GM18498 (cell line): ENCODE results near the gene ZNF519.
"Not testable (repeated sequence)": the region's sequence is repeated elsewhere in the genome, so short reads cannot be mapped to it uniquely, and the experiment has no call there.

Experiments
- ATAC-seq: cut with Tn5 transposase; IDR thresholded peaks from one replicate; pipeline ENCODE4 v1.9.1; 2021; ENCODE audit warnings: mild to moderate bottlenecking, moderate library complexity; ENCODE audit not compliant: unreplicated experiment

ZNF519 gene

DNA sequence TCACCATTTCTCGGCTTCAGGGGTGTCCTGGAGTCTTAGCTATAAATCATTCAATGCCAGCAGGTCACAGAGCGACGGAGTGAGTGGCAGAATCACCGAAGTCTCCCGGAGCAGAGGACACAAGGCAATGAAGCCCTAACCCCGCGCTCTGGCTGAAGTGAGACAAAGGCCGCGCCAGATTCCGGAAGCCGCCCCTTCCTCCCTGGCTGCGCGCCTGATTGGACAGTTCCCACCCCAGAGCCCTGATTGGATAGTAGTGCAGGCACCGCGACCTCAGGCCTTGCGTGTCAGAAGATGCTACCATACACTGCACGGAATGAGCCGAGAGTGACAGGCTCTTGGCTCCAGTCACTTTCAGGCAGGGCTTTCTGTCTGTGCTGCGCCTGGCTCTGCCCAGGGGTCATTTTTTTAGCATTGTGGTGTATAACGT lies at the start of gene ZNF519:
Gene ZNF519, minus strand, starts transcription at position 165 of the 430 bp plus-strand sequence. Its CDS starts 158 bp downstream, at position 7.
- ATAC-seq: peak; percentile 100

DNA sequence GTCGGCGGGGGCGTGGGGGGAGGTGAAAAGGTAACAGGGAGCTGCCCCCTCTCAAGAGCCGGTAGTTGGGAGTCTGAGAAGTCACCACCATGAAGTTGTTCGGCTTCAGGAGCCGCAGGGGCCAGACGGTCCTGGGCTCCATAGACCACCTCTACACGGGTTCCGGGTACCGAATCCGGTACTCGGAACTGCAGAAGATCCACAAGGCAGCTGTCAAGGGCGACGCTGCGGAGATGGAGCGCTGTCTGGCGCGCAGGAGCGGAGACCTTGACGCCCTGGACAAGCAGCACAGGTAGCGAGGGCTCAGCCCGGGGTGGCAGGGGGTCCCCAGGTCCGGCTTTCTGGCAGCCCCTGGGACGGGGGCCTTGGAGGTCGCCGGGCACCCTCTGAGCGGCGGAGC lies 47.1 kb upstream of the ZNF519 start:
- ATAC-seq: peak; percentile 10

DNA sequence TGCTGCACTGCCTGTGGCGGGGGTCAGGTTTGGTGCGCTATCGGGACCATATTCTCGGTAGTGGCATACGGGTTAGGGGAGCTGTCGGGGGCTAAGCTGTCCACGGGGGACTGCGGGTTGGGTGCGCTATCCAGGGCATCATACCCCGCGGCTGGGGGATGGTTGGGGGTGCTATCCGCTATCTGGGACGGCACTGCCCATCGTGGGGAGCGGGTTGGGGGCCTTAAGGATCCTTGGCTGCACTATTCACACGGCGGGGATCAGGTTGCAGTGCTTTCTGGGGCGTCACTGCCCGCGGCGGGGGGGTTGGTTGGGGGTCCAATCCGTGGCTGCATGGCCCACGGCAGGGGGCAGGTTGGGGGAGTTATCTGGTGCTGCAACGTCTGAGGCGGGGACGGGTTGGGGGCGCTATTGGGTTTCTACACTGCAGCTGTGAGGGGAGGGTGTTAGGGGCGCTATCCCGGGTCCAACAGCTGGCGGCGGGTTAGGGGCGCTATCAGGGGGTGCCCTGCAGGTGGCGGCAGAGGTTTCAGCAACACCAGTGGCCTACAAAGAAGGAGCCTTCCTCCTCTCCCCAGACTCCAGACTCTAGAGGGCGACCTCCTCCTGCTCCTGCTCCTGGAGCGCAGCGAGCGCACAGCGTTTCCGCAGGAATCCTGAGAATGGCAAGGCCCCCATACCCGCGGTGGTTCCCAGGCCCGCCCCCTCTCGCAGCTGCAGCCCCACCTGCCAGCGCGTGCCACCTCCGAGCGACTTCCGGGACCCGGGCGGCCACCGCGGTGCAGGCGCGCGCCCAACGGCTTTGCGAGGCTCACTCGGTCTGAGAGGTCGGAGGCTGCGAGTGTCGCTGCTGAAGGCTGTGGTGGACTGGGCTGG lies 46.3 kb upstream of the ZNF519 start:
- peak; percentile 91 for ATAC-seq

DNA sequence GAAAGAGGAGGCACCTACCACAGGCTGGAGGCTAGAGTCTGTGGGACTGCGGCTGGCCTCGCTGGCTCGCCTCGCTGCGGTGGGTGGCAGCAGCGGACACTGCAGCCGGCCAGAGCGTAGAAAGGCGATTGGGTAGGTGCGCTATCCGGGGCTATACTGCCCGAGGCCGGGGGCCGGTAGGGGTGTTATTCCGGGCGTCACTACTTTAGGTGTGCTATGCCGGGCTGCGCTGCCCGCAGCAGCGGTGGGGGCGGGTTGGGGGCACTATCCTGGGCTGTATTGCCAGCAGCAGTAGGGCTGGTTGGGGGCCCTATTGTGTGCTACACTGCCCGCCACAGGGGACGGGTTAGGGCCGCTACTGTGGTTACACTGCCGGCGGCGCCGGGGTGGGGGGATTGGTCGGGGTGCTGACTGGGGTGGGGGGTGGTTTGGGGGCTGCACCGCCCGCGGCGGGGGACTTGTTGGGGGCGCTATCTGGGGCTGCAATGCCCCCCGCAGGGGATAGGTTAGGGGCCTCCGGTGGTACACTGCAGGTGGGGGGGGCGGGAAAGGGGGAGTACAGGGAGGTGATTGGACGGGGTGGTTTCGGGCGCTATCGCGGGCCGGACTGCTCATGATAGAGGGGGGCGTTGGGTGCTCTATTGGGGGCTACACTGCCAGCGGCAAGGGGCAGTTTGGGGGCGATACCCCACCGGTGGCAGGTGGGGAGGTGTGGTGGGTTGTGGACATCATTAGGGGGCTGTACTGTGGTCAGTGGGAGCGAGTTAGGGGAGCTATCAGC lies 45.5 kb upstream of the ZNF519 start:
- not testable (repeated sequence) for ATAC-seq

DNA sequence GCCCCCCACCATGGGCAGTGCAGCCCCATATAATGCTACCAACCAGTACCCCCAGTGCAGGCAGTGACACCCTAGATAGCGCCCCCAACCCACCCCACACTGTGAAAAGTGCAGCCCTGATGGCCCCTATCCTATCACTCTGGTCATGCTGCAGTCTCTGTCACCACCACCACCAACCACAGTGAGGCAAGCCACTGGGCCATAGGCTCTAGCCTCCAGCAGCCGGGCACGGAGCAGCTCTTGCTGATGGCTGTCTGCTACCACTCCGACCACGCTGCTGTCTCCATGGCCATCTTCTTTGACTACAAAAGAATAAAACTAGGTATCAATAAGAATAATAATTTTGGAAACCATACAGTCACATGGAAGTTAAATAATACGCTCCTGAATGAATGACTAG lies 43.2 kb upstream of the ZNF519 start:
- not testable (repeated sequence) for ATAC-seq

DNA sequence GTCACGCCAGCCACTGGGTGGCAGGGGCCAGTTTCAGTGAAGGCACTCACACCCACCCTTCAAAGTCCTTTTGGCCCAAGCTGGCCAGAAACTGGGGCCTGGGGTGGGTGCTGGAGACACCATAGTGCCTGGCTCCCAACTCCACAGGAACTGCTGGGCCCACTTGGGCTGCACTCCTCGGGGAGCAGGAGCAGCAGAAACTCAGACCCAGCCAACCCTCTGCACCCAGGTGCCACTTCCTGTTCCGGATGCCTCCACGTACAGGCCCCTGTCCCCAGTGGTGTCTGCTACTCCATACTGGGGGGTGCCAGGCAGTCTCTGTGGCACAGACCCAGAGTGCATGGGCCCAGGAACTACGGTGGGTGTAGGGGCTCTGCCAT lies 42.5 kb upstream of the ZNF519 start:
- ATAC-seq: no peak

DNA sequence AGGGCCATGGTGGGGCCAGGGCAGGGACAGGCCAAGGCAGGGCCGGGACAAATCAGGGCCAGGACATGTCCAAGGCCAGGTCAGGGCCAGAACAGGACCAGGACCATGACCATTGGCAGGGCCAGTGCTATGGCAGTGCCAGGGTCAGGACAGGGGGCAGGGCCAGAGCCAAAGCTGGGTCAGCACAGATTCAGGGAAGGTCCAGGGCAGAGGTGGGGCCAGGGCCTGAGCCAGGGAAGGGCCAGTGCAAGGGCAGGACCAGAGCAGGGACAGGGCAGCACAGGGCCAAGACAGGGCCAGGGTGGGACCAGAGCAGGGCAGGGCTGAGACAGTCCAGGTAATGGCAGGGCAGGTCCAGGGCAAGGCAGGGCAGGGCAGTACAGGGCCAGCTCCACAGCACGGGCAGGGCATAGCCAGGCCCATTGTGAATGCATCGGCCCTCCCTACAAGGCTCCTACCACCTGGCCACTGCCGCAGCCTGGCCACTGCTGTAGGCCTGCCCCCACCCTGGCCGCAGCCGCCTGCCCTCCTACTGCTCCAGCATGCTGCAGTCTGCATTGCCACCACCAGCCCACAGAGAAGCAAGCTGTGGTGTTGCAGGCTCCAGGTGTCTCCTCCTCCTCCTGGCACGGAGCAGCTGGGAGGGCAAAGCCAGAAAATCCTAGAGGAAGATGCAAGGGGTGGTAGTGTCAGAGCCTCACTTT lies 41.9 kb upstream of the ZNF519 start:
- ATAC-seq: not testable (repeated sequence)

DNA sequence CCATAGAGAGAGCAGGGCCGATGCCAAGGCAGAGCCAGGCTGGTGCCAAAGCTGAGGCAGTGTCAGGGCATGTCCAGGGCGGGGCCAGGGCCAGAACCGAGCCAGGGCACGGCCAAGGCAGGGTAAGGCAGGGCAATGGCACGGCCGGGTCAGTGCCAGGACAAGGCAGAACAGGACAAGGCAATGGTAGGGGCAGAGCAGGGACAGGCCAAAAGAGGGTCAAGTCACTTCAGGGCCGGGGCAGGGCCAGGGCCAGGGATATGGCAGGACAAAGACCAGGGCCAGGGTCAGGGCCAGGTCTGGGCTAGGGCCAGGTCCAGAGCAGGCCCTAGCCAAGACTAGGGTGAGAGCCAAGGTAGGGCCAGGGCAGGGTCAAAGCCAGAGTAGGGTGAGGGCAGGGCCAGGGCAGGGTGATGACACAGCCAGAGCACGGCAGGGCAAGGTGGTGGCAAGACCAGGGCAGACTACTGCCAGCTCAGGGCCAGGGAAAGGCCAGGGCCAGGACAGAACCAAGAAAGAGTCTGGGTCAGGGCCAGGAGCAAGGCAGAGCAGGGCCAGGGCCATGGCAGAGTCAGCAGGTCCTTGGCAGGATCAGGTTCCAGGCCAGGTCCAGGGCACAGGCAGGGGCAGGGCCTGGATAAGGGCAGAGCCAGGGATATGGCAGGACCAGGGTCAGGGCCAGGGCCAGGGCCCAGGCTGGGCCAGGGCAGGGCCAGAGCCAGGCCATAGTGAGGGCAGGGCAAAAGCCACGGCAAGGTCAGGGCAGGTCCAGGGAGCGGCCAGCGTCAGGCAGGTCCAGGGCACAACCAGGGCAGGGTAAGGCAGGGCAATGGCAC lies 41.1 kb upstream of the ZNF519 start:
- not testable (repeated sequence) for ATAC-seq

DNA sequence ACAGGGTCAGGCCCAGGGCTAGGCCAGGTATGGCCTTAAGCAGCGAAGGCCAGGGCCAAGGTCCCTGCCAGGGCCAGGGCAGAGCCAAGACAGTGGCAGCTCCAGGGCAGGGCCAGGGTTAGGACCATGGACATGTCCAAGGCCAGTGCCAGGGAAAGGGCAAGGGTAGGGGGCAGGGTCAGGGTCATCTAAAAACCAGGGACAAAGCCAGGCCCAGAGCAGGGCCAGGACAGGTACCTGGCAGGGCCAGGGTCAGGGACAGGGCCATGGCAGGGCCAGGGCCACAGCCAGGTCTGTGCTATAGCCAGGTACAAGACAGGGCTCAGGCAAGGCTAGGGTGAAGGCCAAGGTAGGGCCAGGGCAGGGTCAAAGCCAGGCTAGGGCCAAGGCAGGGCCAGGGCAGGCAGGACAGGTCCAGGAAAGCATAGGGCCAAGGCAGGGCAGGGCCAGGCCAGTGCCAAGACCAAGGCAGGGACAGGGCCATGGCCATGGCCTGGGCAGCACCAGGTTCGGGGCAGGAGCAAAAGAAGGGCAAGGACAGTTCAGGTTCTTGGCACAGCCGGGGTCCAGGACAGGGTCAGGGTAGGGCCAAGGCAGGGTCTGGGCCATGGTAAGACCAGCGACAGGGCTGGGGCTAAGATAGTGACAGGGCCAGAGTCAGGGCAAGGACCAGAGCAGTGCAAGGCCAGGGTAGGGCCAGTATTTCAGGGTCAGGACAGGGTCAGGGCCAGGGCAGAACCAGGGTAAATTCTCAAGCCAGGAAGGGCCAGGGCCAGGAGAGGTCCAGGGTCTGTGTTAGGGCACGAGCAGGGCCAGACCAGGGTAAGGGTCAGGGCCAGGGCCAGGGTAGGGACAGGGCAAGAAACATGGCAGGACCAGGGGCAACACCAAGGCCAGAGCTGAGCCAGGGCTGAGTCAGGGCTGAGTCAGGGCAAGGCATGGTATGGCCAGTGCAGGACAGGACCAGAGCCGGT lies 40.2 kb upstream of the ZNF519 start:
- ATAC-seq: not testable (repeated sequence)

DNA sequence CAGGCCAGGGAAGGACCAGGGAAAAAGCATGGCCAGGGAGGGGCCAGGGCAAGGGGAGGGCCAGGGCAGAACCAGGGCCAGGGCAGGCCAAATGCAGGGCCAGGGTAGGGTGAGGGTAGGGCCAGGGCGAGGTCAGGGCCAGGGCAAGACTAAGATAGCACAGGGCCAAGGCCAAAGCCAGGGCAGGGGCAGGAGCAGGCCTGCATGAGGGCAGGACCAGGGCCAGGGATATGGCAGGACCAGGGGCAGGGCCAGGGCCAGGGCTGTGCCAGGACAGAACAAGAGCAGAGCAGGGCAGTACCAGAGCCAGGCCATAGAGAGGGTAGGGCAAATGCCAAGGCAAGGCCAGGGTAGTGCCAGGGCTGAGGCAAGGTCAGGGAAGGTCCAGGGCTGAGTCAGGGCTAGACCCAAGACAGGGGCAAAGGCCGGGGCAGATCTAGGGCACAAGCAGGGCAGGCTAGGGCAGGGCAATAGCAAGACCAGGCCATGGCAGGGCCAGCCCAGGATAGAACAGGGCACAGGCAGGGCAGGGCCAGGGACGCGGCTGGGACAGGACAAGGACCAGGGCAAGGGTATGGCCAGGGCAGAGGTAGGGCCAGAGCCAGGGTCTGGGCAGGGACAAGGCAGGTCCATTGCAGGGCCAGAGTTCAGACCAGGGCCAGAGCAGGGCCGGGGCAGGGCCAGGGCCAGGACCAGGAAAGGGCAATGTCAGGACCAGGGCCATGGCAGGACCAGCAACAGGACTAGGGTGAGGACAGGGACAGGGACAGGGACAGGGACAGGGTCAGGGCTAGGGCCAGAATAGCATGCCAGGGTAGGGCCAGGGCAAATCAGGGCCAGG lies 39.3 kb upstream of the ZNF519 start:
- not testable (repeated sequence) for ATAC-seq

DNA sequence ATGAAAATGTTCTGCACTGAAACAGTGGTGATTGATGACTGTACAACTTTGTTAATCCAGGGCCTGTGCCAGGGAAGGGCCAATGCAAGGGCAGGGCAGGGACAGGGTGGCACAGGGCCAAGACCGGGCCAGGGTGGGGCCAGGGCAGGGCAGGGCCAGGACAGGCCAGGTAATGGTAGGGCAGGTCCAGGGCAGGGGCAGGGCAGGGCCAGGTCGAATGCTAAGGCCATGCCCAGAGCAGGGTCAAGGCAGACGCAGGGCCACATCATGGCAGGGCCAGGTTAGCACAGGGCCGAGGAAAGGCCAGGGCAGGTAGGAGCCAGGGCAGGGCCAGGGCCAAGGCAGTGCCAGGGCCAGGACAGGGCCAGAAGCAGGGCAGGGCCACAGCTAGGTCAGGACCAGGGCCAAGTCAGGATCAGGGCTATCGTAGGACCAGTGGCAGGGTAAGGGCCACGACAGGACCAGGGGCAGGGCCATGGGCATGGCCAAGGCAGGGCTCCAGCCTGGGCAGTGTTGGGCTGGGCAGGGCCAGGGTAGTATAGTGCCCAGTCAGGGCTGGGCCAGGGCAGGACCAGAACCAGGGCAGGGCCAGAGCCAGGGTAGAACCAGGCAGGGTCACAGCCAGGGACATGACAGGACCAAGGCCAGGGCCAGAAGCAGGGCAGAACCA lies 38.3 kb upstream of the ZNF519 start:
- ATAC-seq: not testable (repeated sequence)

DNA sequence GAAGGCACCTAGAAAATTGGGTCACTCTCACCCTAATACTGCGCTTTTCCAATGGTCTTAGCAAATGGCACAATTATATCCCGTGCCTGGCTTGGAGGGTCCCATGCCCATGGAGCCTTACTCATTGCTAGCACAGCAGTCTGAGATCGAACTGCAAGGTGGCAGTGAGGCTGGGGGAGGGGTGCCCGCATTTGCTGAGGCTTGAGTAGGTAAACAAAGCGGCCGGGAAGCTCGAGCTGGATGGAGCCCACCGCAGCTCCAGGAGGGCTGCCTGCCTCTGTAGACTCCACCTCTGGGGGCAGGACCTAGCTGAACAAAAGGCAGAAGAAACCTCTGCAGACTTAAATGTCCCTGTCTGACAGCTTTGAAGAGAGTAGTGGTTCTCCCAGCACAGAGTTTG lies 30.7 kb upstream of the ZNF519 start:
- ATAC-seq: not testable (repeated sequence)

DNA sequence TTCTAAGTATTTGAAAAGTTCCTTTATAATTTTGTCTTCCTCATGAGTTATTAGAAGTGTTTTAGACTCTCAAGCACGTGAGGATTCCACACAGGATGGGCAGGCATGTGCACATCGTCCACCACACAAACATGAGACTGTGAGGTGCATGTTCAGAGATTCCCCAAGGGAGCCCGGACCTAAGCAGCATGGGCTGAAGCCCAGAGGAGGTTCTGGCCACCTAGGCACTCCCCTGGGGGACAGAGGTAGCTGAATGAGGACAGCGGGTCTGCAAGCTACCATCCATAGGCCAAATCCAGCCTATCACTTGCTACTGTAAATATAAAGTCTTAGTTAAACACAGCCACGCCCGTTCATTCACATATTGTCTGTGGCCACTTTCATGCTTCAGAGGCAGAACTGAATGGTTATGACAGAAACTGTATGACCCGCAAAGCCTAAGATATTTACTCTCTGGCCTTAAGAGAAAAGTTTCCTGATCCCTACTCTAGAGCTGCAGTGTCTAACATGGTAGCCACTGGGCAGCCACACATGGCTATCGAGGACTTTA lies 19.4 kb upstream of the ZNF519 start:
- ATAC-seq: not testable (repeated sequence)

DNA sequence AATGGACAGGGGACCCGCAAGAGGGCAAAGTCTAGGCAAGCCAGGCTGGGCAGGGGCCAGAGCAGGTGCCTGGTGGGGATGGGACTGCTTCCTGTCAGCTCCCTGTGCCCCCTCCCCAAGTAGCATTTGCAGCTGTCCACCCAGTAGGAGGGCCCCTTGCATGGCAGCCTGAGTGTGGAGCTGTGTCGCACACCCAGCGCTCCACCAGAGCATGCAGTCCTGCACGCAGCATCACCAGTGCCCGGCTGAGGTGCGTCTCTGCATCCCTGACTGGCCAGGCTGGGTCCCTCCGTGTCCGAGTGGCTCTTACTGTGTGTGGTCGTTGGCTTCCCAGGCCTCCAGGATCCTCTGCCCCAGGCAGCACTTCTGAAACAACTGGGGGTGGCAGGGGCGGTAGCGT lies 18.5 kb upstream of the ZNF519 start:
- ATAC-seq: not testable (repeated sequence)

DNA sequence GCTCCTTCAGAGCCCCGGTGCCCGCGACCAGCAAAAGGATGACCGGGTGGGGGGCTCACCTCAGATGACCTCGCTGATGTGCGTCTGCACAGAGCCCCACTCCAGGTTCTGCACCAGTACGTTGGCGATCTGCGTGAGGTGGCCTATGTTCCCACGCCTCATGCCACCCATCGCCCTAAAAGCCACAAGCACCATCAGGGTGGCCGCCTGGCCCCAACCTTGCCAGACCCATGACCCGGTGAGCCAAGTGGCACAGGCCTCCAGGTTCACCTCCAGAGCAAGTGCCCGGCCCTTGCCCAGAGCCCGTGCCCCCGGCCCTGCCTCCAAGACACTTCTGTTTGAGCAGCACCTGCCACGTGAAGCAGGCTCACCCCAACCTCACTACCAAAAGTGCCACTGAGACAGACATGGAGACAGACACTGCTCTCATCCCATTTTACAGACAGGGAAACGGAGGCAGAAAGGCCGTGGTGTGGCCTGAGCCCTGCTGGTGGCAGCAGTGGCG lies 17.7 kb upstream of the ZNF519 start:
- not testable (repeated sequence) for ATAC-seq

DNA sequence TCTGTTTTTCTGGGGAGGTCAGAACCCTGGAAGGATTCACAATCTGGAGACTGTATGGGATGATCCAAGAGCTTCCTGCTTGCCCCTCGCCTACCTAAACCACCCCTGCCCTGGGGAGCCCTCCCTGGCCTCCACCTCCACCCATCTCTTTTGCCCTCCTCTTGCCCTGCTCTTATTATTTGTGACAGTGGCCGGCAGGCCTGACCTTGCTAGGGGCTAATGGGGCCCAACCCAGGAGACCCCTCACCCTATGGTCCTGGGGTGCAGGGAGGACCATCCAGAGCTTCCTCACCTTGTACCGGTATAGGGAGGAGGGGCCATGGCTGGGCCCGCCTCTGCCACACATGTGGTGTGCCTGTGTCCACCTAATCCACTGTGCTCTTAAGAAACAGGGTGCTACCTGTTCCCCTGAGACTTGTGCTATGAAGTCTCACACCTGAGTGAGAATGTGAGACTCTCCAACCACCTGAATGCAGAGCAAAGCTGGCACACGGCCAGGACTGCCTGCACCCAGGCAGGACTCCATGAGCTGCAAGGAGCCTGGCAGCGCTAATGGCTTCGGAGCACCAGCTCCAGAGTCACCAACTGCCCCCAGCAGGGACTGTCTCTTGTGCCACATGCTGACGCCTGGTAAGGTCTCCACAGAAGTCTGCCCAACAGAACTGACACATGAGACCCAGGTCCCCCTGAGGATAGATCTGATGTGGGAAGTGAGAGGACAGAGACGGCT lies 17.1 kb upstream of the ZNF519 start:
- not testable (repeated sequence) for ATAC-seq
